Peyer's patch (tissue), 4 donors: ENCODE measurements around the gene TAS2R1.

ENCODE experiments used
- CTCF ChIP-seq, 6 experiments: fragments of 450-650 bp in 4 of 6; fragments of 200-600 bp in 2 of 6; sonication (generic) in 1 of 6; IDR thresholded peaks; one replicate each; pipeline ENCODE4 v1.5.1; 2017 to 2019; ENCODE audit warnings: antibody characterized with exemption in 6 of 6, mild to moderate bottlenecking in 3 of 6, moderate library complexity in 1 of 6
- POLR2A ChIP-seq, 2 donors: fragments of 450-650 bp; IDR thresholded peaks; one replicate each; pipeline ENCODE4 v1.5.1; 2017; ENCODE audit warnings: antibody characterized with exemption in 2 of 2, mild to moderate bottlenecking in 2 of 2, moderate library complexity in 2 of 2

GRCh38 chr5:9599391-9599790 is 30.8 kb downstream of the TAS2R1 start:
- TF ChIP-seq CTCF (IDR thresholded peaks at IDR 0.05) (no peak), POLR2A (IDR thresholded peaks at IDR 0.05) (no peak)
